GM06990 (cell line): ENCODE results near the gene AGXT2.

Experiments used
- DNase-seq: peaks from one replicate; pipeline ENCODE4 v3.0.0-alpha.2; 2011; ENCODE audit not compliant: insufficient read length; ENCODE audit errors: extremely low read depth
- H3K27me3 ChIP-seq: replicated peaks from 2 replicates; pipeline ENCODE4 v1.6.0; 2011; ENCODE audit warnings: low read length; ENCODE audit not compliant: control insufficient read depth, insufficient read depth
- H3K36me3 ChIP-seq: 2 replicates; pipeline ENCODE4 v1.5.1; 2011; ENCODE audit warnings: low read length; ENCODE audit not compliant: control insufficient read depth, insufficient read depth
- H3K4me3 ChIP-seq: replicated peaks from 2 replicates; pipeline ENCODE4 v1.5.1; 2011; ENCODE audit warnings: low read depth, mild to moderate bottlenecking, control low read depth, low read length
- TF ChIP-seq, protein P1 (sequence below): IDR thresholded peaks from 2 replicates; pipeline ENCODE4 v1.5.1; 2011; ENCODE audit warnings: low read length, control low read depth, mild to moderate bottlenecking, inconsistent platforms; ENCODE audit not compliant: insufficient read depth, poor library complexity, severe bottlenecking

AGXT2 gene

DNA sequence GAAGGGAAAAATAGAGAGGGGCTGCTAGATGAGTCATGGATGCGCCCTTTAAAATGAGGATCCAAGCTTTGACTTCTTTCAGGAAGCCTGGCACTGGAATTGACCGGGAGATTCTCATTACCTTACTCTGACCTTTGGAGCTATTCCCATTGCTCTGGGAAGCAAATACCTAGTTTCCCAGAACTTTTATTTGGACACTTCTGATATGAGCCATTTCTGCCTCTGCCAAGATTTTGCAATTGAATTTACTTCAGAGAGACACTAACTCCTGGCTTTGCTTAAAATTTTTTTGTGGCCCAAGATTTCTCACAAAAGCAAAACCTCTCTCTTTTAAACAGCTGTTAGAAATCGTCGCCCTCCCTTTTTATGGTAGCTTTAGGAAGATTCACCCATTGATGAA is 15.7 kb upstream of the AGXT2 start:
- Histone ChIP-seq H3K4me3 (no peak overlapping the region), H3K27me3 (no peaks in the 10 kb centered on the region), H3K36me3 (no peaks in the 10 kb centered on the region)
- TF ChIP-seq, protein P1, sequence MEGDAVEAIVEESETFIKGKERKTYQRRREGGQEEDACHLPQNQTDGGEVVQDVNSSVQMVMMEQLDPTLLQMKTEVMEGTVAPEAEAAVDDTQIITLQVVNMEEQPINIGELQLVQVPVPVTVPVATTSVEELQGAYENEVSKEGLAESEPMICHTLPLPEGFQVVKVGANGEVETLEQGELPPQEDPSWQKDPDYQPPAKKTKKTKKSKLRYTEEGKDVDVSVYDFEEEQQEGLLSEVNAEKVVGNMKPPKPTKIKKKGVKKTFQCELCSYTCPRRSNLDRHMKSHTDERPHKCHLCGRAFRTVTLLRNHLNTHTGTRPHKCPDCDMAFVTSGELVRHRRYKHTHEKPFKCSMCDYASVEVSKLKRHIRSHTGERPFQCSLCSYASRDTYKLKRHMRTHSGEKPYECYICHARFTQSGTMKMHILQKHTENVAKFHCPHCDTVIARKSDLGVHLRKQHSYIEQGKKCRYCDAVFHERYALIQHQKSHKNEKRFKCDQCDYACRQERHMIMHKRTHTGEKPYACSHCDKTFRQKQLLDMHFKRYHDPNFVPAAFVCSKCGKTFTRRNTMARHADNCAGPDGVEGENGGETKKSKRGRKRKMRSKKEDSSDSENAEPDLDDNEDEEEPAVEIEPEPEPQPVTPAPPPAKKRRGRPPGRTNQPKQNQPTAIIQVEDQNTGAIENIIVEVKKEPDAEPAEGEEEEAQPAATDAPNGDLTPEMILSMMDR = no peak
- DNase-seq = no peak

DNA sequence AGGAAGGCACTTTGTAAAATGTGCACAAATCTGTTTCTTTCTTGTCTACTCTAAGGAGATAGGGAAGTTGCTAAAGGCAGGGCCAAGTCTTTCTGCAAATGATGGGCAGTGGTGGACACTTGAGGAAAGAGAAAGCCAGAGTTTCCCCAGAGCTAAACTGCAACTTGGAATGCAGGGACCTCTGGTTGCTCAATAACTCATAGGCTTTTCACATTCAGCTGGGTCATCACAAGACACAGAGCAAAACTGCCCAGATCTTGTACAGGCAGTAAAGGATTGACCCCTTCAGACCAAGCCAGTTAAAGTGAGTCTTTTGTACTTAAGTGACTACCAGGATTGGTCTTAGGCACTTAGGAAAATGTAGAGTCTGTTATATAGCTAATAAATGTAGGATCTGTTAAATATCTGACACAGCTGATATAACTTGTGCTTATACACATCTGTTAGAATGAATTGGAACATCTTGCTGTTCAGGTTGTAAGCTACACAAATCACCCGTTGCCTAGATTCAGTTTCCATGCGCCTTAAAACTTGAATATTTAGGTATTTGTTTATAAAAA is 13.5 kb upstream of the AGXT2 start:
- Histone ChIP-seq H3K36me3 (no peaks in the 10 kb centered on the region), H3K4me3 (no peak overlapping the region), H3K27me3 (no peaks in the 10 kb centered on the region)
- TF ChIP-seq, protein P1 = no peak
- no peak for DNase-seq

DNA sequence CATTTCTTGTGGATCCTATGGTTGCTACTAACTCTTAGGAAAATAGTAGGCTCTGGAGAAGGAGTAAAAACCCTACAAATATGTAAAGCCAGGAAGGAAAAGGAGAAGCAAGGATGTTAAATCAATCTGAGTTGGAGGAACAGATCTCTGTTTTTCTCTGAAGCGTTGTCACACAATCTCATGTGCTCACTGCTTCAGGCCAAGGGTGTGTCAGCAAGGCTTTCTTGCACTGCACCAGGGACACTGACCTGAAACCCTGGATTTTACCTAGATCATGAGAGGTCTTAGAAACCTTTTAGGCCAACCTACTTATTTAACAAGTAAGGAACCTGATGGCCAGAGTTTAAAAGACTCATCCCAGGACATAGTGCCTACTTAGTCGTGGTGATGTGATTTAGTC is 12.5 kb upstream of the AGXT2 start:
- no peak overlapping the region for H3K4me3 ChIP-seq
- TF ChIP-seq, protein P1 = no peak
- DNase-seq = no peak
- no peaks in the 10 kb centered on the region for H3K36me3 ChIP-seq
- H3K27me3 ChIP-seq = no peaks in the 10 kb centered on the region

- Histone ChIP-seq H3K27me3 (no peaks in the 10 kb centered on the region), H3K36me3 (no peaks in the 10 kb centered on the region)
- TF ChIP-seq, protein P1 = no peak
Measured at GRCh38 chr5:35059251-35059650, 11.5 kb upstream of the AGXT2 start.

GRCh38 chr5:35058374-35058788 is 10.6 kb upstream of the AGXT2 start:
- H3K27me3 ChIP-seq = no peaks in the 10 kb centered on the region
- H3K36me3 ChIP-seq = no peaks in the 10 kb centered on the region
- peak; percentile 64 for DNase-seq
- TF ChIP-seq, protein P1 = no peak
- no peak overlapping the region for H3K4me3 ChIP-seq

More at GRCh38 chr5:35059251-35059650, 11.5 kb upstream of the AGXT2 start:
- DNase-seq = no peak
- no peak overlapping the region for H3K4me3 ChIP-seq

DNA sequence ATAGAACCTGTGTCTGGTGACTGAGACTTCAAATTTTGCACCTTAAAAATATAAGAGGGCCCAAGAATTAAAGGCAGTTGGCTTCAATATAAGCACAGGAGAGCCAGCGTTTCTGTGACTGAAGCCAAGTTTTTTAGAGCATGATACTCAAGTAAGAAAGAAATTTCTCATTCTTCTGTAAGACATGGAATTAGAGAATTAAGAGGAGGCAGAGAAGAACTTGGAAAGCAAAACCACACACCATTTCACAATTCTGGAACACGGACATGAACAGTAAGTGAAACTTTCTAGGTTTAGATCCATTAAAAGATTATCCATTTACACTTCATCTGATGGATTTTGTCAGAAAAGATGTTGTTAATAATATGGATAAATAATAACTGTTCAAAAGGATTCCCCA is 8.9 kb upstream of the AGXT2 start:
- TF ChIP-seq, protein P1 = no peak
- H3K36me3 ChIP-seq = no peaks in the 10 kb centered on the region
- DNase-seq = no peak
- H3K27me3 ChIP-seq = no peaks in the 10 kb centered on the region
- H3K4me3 ChIP-seq = no peak overlapping the region
